HepG2 (cell line): Measurements from ENCODE around the gene PSMD2. TPM values are rescaled to one million over a fixed set of nuclear protein-coding genes. Genes with fewer than 3 reads are reported as not detected.

ENCODE experiments used
- AHR ChIP-seq: IDR thresholded peaks from 2 replicates; pipeline ENCODE4 v1.6.1; 2018; ENCODE audit warnings: missing genetic modification reagents, missing compliant biosample characterization
- CAMTA2 ChIP-seq: sonication (generic); formaldehyde crosslinking; IDR thresholded peaks from 2 replicates; pipeline ENCODE4 v1.4.0; 2020; ENCODE audit warnings: mild to moderate bottlenecking, missing genetic modification reagents, borderline replicate concordance
- CHD2 ChIP-seq: IDR thresholded peaks from 2 replicates; pipeline ENCODE4 v1.6.1; 2011; ENCODE audit warnings: low read depth, low read length, improper control_type of control experiment
- GABPB1 ChIP-seq: IDR thresholded peaks from 2 replicates; pipeline ENCODE4 v1.6.1; 2016; ENCODE audit warnings: mild to moderate bottlenecking, missing genetic modification reagents, moderate library complexity, missing compliant biosample characterization
- GFI1 ChIP-seq: sonication (generic); formaldehyde crosslinking; IDR thresholded peaks from 2 replicates; pipeline ENCODE4 v1.5.0; 2020; ENCODE audit warnings: missing genetic modification reagents, mild to moderate bottlenecking, borderline replicate concordance
- IRX3 ChIP-seq: sonication (generic); formaldehyde crosslinking; IDR thresholded peaks from 2 replicates; pipeline ENCODE4 v1.8.1; 2023; ENCODE audit warnings: mild to moderate bottlenecking, low read depth, missing genetic modification reagents, borderline replicate concordance
- NFKB2 ChIP-seq: sonication (generic); formaldehyde crosslinking; IDR thresholded peaks from 2 replicates; pipeline ENCODE4 v1.4.0; 2020; ENCODE audit warnings: missing genetic modification reagents, borderline replicate concordance
- PHF8 ChIP-seq: sonication (generic); formaldehyde crosslinking; IDR thresholded peaks from 2 replicates; pipeline ENCODE4 v1.5.0; 2020; ENCODE audit warnings: missing genetic modification reagents
- SALL1 ChIP-seq: sonication (generic); formaldehyde crosslinking; IDR thresholded peaks from 2 replicates; pipeline ENCODE4 v1.8.0; 2022; ENCODE audit warnings: mild to moderate bottlenecking, missing genetic modification reagents
- SAP130 ChIP-seq: IDR thresholded peaks from 2 replicates; pipeline ENCODE4 v1.6.1; 2016; ENCODE audit warnings: low read depth
- STAT5B ChIP-seq: sonication (generic); formaldehyde crosslinking; IDR thresholded peaks from 2 replicates; pipeline ENCODE4 v1.4.0; 2020; ENCODE audit warnings: missing genetic modification reagents
- ZNF230 ChIP-seq: sonication (generic); formaldehyde crosslinking; IDR thresholded peaks from 2 replicates; pipeline ENCODE4 v1.4.0; 2020; ENCODE audit warnings: mild to moderate bottlenecking, missing genetic modification reagents
- ZNF547 ChIP-seq: sonication (generic); formaldehyde crosslinking; IDR thresholded peaks from 2 replicates; pipeline ENCODE4 v1.5.1; 2020; ENCODE audit warnings: mild to moderate bottlenecking, missing genetic modification reagents
- ZNF639 ChIP-seq: conservative IDR thresholded peaks from 2 replicates; pipeline ENCODE4 v1.6.1; 2018; ENCODE audit warnings: missing genetic modification reagents
- ZNF670 ChIP-seq: sonication (generic); formaldehyde crosslinking; IDR thresholded peaks from 2 replicates; pipeline ENCODE4 v1.8.0; 2022; ENCODE audit warnings: mild to moderate bottlenecking, missing genetic modification reagents, borderline replicate concordance
- ZNF687 ChIP-seq: sonication (generic); formaldehyde crosslinking; IDR thresholded peaks from 2 replicates; pipeline ENCODE4 v1.5.1; 2020; ENCODE audit warnings: mild to moderate bottlenecking, missing genetic modification reagents, moderate library complexity
- ZNF768 ChIP-seq: sonication (generic); formaldehyde crosslinking; IDR thresholded peaks from 2 replicates; pipeline ENCODE4 v1.4.0; 2020; ENCODE audit warnings: missing genetic modification reagents
- ZNF770 ChIP-seq: sonication (generic); formaldehyde crosslinking; IDR thresholded peaks from 2 replicates; pipeline ENCODE4 v1.5.0; 2020; ENCODE audit warnings: mild to moderate bottlenecking, missing genetic modification reagents
- ZNF780A ChIP-seq: sonication (generic); formaldehyde crosslinking; IDR thresholded peaks from 2 replicates; pipeline ENCODE4 v1.8.0; 2022; ENCODE audit warnings: mild to moderate bottlenecking, missing genetic modification reagents, moderate library complexity
- ZSCAN5A ChIP-seq: sonication (generic); formaldehyde crosslinking; IDR thresholded peaks from 2 replicates; pipeline ENCODE4 v1.8.0; 2022; ENCODE audit warnings: mild to moderate bottlenecking, missing genetic modification reagents, borderline replicate concordance
- polyA plus RNA-seq, 8 experiments: library from polyadenylated mRNA; depleted of rRNA in 3 of 8; stranded (reverse) in 7 of 8; unstranded in 1 of 8; fragments of >200 nt; fragmentation: Illumina TruSeq in 4 of 8; extraction: Trizol in 4 of 8; gene quantifications; 2 replicates each; pipeline versions ENCODE4 v1.2.1 to v1.2.3, GENCODE V29; 2011 to 2016; ENCODE audit warnings: low read depth in 4 of 8, missing spikeins in 1 of 8, mixed read lengths in 1 of 8; ENCODE audit not compliant: insufficient read depth in 1 of 8
- total RNA-seq, 5 experiments: library from RNA; depleted of rRNA; stranded (reverse); fragments of >200 nt; fragmentation: Illumina TruSeq; extraction: Trizol; gene quantifications; 2 replicates each; pipeline ENCODE4 v1.2.3, GENCODE V29; 2016; ENCODE audit warnings: low read depth in 1 of 5

Gene PSMD2
- total and polyA plus RNA-seq, 2 of the 13 experiments (the other 11 are each of a cell fraction or from before 2014, with no cell fraction given): 125 to 200 TPM

GRCh38 chr3:184314700-184315542, 15.9 kb downstream of the PSMD2 start (continued):
- TF ChIP-seq ZSCAN5A (CRISPR knock-in tag) (no peak), ZNF687 (CRISPR knock-in tag) (peak; percentile 72), ZNF547 (peak; percentile 61; the same call in 1 of the 2 replicates), GABPB1 (peak; percentile 63; the same call in 1 of the 2 replicates), SALL1 (peak; percentile 32; the same call in 1 of the 2 replicates), CAMTA2 (CRISPR knock-in tag) (0 out of 2 replicates have a peak, but pooled peaks have one; percentile 48), ZNF230 (CRISPR knock-in tag) (0 out of 2 replicates have a peak, but pooled peaks have one; percentile 45), ZNF780A (0 out of 2 replicates have a peak, but pooled peaks have one; percentile 22), ZNF770 (CRISPR knock-in tag) (peak; percentile 44; the same call in 1 of the 2 replicates), GFI1 (peak; percentile 60; the same call in 1 of the 2 replicates), PHF8 (CRISPR knock-in tag) (peak; percentile 66), ZNF639 (CRISPR knock-in tag) (no peak; the same call in 1 of the 2 replicates), NFKB2 (CRISPR knock-in tag) (peak; percentile 63; the same call in 1 of the 2 replicates), SAP130 (CRISPR knock-in tag) (peak; percentile 45), IRX3 (CRISPR knock-in tag) (peak; percentile 79), AHR (CRISPR knock-in tag) (no peak), ZNF670 (CRISPR knock-in tag) (peak; percentile 36; the same call in 1 of the 2 replicates), ZNF768 (peak; percentile 29; the same call in 1 of the 2 replicates), STAT5B (CRISPR knock-in tag) (no peak), CHD2 (no peak)
